ENCODE data around the gene MYNN. TPM values are rescaled to one million over a fixed set of nuclear protein-coding genes. Genes with fewer than 3 reads are reported as not detected.
"Not testable (repeated sequence)": the region's sequence is repeated elsewhere in the genome, so short reads cannot be mapped to it uniquely, and the experiment has no call there.

MYNN gene
- total RNA-seq: 10 to 100 TPM; 14.8 to 16.4 TPM

DNA sequence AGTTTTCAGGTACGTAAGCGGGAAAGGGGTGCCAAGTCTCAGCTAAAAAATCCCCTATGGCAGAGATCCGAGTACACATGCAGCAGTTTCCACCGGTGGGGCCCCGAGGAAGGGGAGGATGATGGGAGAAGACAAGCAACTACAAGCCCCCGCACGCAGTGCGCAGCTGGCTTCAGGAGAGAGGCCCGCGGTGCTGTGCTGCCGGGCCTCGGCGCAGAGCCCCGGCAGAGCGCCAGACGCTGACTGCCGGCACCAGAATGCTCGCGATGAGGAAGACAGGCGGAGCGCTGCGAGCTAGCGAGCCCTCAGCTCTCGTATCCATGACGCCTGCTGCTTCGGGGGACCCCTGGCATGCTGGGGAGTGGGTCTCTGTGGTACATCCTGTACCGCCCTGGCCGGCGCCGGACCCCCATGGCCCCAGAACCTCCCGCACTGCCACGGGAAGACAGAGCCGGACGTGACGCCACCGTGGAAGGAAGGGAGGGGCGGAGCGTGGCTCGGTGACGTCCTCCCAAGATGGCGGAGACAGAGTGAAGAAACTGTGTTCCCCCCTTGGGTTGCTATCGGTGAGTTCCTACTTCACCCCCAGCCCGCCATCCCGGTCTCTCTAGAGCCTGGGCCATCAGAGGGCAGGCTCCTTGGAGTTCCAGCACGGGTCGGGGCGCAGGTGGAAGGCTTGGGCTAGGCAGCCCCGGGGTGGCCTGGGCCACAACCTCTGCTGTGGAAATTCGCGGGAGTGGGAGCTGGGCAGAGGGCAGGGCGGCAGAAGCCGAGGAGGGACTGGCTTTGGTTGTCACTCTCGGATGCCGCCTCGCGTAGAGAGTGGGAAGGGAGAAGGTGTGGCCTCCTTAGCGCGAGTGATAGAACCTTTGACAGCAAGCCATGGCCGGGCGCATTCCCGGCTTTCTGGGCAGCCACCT, at the start of gene MYNN:
MYNN (plus strand) TSS at position 500 of the 920 bp plus-strand sequence. CDS start 900 bp downstream, outside the sequence.
- Mint-ChIP-seq H3K36me3 (ENCODE audit: low read depth) (peaks cover 27% of the 10 kb centered on the region), H3K9me3 (no peaks in the 10 kb centered on the region), H3K27me3 (no peaks in the 10 kb centered on the region), H3K4me3 (peak within 1 kb of the TSS; percentile 95), H3K4me1 (peaks cover 53% of the 10 kb centered on the region), H3K27ac (peak within 1 kb of the TSS; percentile 100)
- DNase-seq: peak; percentile 93
- CTCF ChIA-PET: interaction anchor here (0.9 to 2.6 kb wide), 6 partner anchors 8 to 261 kb away, joined by 3 to 6 read pairs (median 4); partner anchors contain the start of gene SEC62
- POLR2A ChIA-PET: interaction anchor here (0.6 to 0.7 kb wide), 2 partner anchors 205 to 328 kb away, joined by 3 read pairs; no protein-coding TSS in a partner anchor

DNA sequence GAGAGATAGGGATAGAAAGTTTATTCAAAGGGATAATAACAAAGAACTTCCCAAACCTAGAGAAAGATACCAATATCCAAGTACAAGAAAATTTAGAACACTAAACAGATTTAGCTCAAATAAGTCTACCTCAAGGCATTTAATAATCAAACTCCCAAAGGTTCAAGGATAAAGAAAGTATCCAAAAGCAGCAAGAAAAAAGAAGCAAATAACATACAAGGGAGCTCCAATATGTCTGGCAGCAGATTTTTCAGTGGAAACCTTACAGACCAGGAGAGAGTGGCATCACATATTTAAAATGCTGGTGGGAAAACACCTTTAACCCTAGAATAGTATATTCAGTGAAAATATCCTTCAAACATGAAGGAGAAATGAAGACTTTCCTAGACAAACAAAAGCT, 41.3 kb upstream of the MYNN start:
- H3K4me1 Mint-ChIP-seq; H3K36me3 Mint-ChIP-seq (ENCODE audit: low read depth); DNase-seq; CTCF ChIA-PET; H3K4me3 Mint-ChIP-seq; H3K9me3 Mint-ChIP-seq; H3K27ac Mint-ChIP-seq; POLR2A ChIA-PET: not testable (repeated sequence)
- H3K27me3 Mint-ChIP-seq: peaks cover 13% of the 10 kb centered on the region

DNA sequence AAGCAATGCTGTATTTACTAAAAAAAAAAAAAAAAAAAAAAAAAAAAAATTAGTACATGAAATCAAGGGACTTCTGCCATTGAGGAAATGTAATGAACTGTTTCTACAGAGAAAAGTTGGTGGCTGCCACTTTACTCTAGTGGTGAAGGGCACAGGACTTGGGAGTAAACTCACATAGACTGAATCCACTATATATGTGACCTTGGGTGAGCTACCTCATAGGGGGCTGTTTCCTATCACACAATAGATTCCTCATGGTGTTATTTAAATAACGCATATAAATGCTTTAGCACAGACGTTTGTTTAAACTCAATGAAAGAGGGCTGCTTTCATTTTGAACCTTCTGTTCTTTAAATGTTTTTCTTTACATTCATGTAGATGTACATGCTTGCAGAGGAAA, 34.1 kb upstream of the MYNN start:
- Mint-ChIP-seq H3K4me3 (no peak overlapping the region), H3K9me3 (peaks cover 8% of the 10 kb centered on the region), H3K27me3 (peaks cover 1% of the 10 kb centered on the region), H3K27ac (no peak overlapping the region), H3K36me3 (ENCODE audit: low read depth) (no peaks in the 10 kb centered on the region), H3K4me1 (no peaks in the 10 kb centered on the region)
- CTCF ChIA-PET: interaction anchor here (0.7 kb wide), 1 partner anchor 1607 kb away, joined by 3 read pairs; no protein-coding TSS in a partner anchor
- DNase-seq: no peak
- POLR2A ChIA-PET: no interaction called here

DNA sequence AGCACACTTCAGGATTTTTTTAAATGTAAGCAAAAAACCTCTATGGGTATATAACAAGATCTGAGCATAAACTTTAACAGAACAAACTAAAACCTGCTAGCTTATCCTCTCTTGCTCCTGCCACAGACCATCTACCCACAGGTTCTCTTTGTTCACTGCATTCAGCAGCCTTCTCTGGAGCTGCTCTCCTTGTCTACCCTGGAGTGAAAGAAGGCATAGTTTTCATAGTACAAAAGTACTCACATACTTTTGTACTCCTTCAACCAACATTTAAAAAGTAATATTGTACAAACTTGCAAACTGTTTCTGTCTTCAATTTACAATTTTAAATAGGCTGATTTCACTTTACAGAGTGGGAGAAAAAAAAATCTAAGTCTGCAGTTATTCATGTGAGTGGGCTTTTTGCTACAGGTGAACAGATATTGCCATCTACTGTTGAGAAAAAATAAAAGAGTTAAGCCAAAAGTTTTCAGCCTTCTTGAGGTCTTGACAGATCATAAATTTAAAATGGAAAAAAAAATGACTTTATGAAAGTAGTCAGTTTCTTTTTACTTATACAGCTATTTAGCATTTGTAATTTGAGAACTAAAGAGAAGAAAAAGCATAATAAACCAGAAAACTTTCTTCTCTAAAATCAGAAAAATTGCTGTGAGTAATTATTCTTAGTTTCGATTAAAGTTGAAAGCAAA, 28.7 kb upstream of the MYNN start:
- Mint-ChIP-seq H3K27ac (no peak overlapping the region), H3K4me3 (no peak overlapping the region), H3K9me3 (no peaks in the 10 kb centered on the region), H3K4me1 (peaks cover 7% of the 10 kb centered on the region), H3K36me3 (ENCODE audit: low read depth) (no peaks in the 10 kb centered on the region), H3K27me3 (peaks cover 27% of the 10 kb centered on the region)
- ChIA-PET CTCF (no interaction called here), POLR2A (no interaction called here)
- no peak for DNase-seq

DNA sequence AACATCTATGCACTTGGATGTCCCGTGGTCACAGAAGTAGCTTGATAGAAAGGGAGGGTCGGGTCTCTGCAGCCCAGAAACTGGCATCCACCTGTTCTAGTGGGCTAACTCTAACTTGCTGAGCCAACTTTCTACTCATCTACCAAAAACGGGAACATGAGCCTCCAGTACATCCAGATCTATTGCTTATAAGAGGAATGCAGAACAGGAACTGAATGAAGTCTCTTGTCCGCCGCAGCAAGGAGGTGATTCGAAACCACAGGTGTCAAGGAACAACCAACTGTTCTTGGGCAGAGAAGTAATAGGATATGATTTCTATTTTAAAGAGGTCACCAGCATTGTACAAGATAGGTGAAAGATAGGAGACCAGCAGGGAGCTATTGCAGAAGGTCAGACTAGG, 26.3 kb upstream of the MYNN start:
- Mint-ChIP-seq H3K36me3 (ENCODE audit: low read depth) (no peaks in the 10 kb centered on the region), H3K27ac (no peak overlapping the region), H3K4me3 (no peak overlapping the region), H3K27me3 (peaks cover 29% of the 10 kb centered on the region), H3K9me3 (no peaks in the 10 kb centered on the region), H3K4me1 (peaks cover 7% of the 10 kb centered on the region)
- DNase-seq: no peak
- ChIA-PET POLR2A (no interaction called here), CTCF (interaction anchor here (0.5 to 0.6 kb wide), 3 partner anchors 112 to 1541 kb away, joined by 3 to 4 read pairs (median 3); no protein-coding TSS in a partner anchor)

DNA sequence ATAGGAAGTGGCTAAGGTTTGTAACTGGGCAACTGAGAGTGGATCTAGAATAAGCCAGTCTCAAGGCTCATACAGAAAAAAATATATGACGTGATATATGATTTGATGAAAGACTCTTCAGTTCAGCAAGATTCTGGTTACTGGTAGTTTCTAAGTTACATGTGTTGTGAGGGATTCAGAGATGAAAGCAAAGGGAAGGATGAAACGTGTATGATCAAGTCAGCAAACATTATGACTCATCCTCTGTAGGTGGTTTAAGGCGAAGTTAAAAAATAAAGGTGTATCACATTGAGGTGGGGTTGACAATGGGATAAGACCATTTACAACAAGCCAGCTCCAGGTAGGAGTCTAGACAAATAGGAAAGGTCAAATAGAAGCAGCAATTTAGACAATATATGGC, 24.5 kb upstream of the MYNN start:
- H3K4me3 Mint-ChIP-seq: no peak overlapping the region

GRCh38 chr3:169750665-169751064, 22.5 kb upstream of the MYNN start:
- Mint-ChIP-seq H3K9me3 (no peaks in the 10 kb centered on the region), H3K27me3 (peaks cover 37% of the 10 kb centered on the region), H3K4me3 (no peak overlapping the region), H3K27ac (no peak overlapping the region), H3K4me1 (peaks cover 7% of the 10 kb centered on the region), H3K36me3 (ENCODE audit: low read depth) (no peaks in the 10 kb centered on the region)
- CTCF ChIA-PET: no interaction called here
- DNase-seq: no peak
- POLR2A ChIA-PET: no interaction called here

More for the DNA sequence above, 24.5 kb upstream of the MYNN start:
- H3K27me3 Mint-ChIP-seq: peaks cover 33% of the 10 kb centered on the region
- H3K36me3 Mint-ChIP-seq (ENCODE audit: low read depth): no peaks in the 10 kb centered on the region
- POLR2A ChIA-PET: no interaction called here
- no peaks in the 10 kb centered on the region for H3K9me3 Mint-ChIP-seq
- no peak for DNase-seq
- peaks cover 7% of the 10 kb centered on the region for H3K4me1 Mint-ChIP-seq
- CTCF ChIA-PET: interaction anchor here (1.2 kb wide), 1 partner anchor 14 kb away, joined by 4 read pairs; no protein-coding TSS in a partner anchor
- no peak overlapping the region for H3K27ac Mint-ChIP-seq

GRCh38 chr3:169751875-169752274, 21.3 kb upstream of the MYNN start:
- H3K36me3 Mint-ChIP-seq (ENCODE audit: low read depth): no peaks in the 10 kb centered on the region
- H3K27me3 Mint-ChIP-seq: peaks cover 29% of the 10 kb centered on the region
- H3K9me3 Mint-ChIP-seq: no peaks in the 10 kb centered on the region
- no peak overlapping the region for H3K4me3 Mint-ChIP-seq
- CTCF ChIA-PET: no interaction called here
- no peak for DNase-seq
- H3K27ac Mint-ChIP-seq: no peak overlapping the region
- peaks cover 7% of the 10 kb centered on the region for H3K4me1 Mint-ChIP-seq
- POLR2A ChIA-PET: no interaction called here

DNA sequence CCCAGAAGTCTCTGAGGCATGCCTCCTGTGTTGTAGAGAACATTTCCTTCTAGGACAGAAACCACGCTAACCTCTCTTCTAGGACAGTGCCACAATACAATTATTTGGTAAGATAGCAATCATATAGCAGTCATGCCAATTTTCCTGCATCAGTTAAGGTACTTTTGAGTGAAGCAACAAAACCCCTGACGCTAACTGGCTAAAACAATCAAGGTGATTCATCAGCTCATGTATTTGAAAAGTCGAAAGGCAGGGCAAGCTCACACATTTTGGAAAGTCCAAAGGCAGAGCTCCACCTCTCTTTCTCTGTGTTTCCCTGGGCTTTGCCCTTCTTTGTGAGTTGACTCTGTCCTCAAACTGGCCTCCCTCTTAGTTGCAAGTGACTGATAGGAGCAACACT, 18.5 kb upstream of the MYNN start:
- POLR2A ChIA-PET: no interaction called here
- H3K27ac Mint-ChIP-seq: no peak overlapping the region
- DNase-seq: no peak
- no peaks in the 10 kb centered on the region for H3K36me3 Mint-ChIP-seq (ENCODE audit: low read depth)
- CTCF ChIA-PET: no interaction called here
- peaks cover 14% of the 10 kb centered on the region for H3K27me3 Mint-ChIP-seq
- no peaks in the 10 kb centered on the region for H3K9me3 Mint-ChIP-seq
- no peak overlapping the region for H3K4me3 Mint-ChIP-seq
- H3K4me1 Mint-ChIP-seq: peaks cover 15% of the 10 kb centered on the region

DNA sequence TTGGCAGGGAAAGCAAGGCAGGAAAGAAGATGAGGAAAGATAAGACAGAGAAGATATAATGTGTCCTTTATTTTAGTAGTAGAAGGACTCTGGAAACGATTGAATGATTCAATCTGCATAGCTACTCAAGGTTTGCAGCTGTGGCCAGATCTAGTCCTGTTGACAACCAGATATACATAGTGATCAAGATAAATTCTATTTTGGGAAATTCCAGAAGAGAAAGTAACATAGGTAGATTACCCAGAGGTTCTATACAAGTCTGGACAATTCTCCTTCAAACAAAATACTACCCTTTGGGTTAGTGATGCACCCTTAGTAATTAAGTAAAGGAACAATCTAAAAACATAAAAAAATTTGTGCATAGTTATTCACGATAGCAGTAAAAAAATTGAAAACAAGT, 17.7 kb upstream of the MYNN start:
- CTCF ChIA-PET: no interaction called here
- POLR2A ChIA-PET: no interaction called here
- H3K27me3 Mint-ChIP-seq: peaks cover 14% of the 10 kb centered on the region

GRCh38 chr3:169758359-169758994, 14.7 kb upstream of the MYNN start:
- ChIA-PET CTCF (no interaction called here), POLR2A (no interaction called here)
- Mint-ChIP-seq H3K36me3 (ENCODE audit: low read depth) (no peaks in the 10 kb centered on the region), H3K27ac (no peak overlapping the region), H3K27me3 (peaks cover 8% of the 10 kb centered on the region), H3K4me1 (peaks cover 26% of the 10 kb centered on the region), H3K9me3 (no peaks in the 10 kb centered on the region), H3K4me3 (no peak overlapping the region)
- no peak for DNase-seq

More for the DNA sequence above, 17.7 kb upstream of the MYNN start:
- Mint-ChIP-seq H3K27ac (no peak overlapping the region), H3K4me3 (no peak overlapping the region), H3K4me1 (peaks cover 19% of the 10 kb centered on the region), H3K36me3 (ENCODE audit: low read depth) (no peaks in the 10 kb centered on the region), H3K9me3 (no peaks in the 10 kb centered on the region)
- DNase-seq: no peak

- Mint-ChIP-seq H3K4me1 (peaks cover 33% of the 10 kb centered on the region), H3K9me3 (no peaks in the 10 kb centered on the region), H3K27ac (peak overlapping the region; percentile 57), H3K27me3 (peaks cover 7% of the 10 kb centered on the region), H3K4me3 (no peak overlapping the region), H3K36me3 (ENCODE audit: low read depth) (no peaks in the 10 kb centered on the region)
- POLR2A ChIA-PET: no interaction called here
- DNase-seq: no peak
- CTCF ChIA-PET: no interaction called here
Observed at GRCh38 chr3:169759256-169759655, 13.9 kb upstream of the MYNN start.

DNA sequence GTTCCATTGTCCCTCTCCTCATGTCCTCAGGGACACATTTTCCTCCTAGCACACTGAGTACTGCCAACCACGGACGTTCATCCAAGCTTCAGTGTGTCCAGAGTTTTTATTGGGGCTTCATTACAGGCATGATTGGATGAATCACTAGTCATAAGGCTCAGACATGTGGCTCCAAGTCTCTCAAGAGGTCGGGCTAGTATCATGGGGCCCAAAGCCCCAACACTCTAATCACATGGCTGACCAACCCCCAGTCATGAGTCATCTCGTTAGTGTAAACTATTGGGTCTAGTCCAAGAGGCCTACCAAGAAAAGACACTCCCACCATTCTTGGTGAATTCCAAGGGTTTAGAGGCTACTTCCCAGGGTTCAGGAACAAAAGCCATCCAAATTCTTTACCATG, 12.7 kb upstream of the MYNN start:
- H3K27ac Mint-ChIP-seq: no peak overlapping the region
- peaks cover 40% of the 10 kb centered on the region for H3K4me1 Mint-ChIP-seq
- DNase-seq: no peak
- H3K36me3 Mint-ChIP-seq (ENCODE audit: low read depth): no peaks in the 10 kb centered on the region
- peaks cover 2% of the 10 kb centered on the region for H3K27me3 Mint-ChIP-seq
- H3K4me3 Mint-ChIP-seq: no peak overlapping the region
- peaks cover 3% of the 10 kb centered on the region for H3K9me3 Mint-ChIP-seq
- ChIA-PET CTCF (interaction anchor here (0.9 kb wide), 1 partner anchor 9 kb away, joined by 3 read pairs; the partner anchor contains the start of gene ACTRT3), POLR2A (no interaction called here)
